Measurements from ENCODE around the gene SPACDR. TPM values are rescaled to one million over a fixed set of nuclear protein-coding genes. Genes with fewer than 3 reads are reported as not detected.

The SPACDR gene
- total RNA-seq, 5 donors from 2014 or later (not counting 1 experiment from before 2014, with no cell fraction given), result 1.3 to 4.0 (median 3.3) TPM

DNA sequence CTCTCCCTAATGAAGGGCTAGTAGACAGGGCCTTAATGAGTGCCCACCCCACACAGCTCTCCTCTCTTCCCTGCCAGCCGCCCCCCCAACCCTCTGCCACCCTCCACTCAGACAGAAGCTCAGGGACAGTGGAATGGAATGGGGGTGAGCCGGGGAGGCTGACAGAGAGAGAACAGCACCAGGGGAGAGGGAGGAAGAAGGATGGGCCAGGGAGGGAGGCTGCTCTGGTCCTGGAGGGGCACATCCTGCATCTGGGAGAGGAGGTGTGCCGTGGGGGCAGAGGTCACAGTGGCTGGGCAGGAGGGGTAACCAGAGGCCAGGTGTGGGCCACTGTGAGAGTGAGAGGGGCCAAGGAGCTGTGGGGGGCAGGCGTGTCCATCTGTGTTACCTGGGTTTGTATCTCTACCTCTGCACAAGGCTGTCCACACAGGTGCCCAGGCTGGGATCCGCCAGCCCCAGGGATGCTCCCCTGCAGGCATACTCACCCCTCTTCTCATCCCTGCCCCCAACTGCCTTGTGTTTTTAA is 22.1 kb upstream of the SPACDR start:
- peak overlapping the region in 1 of 3 donors; percentile 20 for H3K4me3 Mint-ChIP-seq
- no peak overlapping the region for H3K27ac ChIP-seq (ENCODE audit: low read length)
- peaks cover 5 to 27% of the 10 kb centered on the region in 2 experiments for H3K4me1 ChIP-seq (ENCODE audit: control insufficient read depth in 1 of 2, extremely low read depth in 1 of 2, insufficient read depth in 2 of 2, low read length in 2 of 2)
- CTCF ChIA-PET, result no interaction called here
- H3K4me3 ChIP-seq (ENCODE audit: control insufficient read depth in 1 of 2, extremely low read depth in 1 of 2, low read length in 1 of 2), result no peak overlapping the region
- 100% methylated on average over 3 of the region's 5 CpGs for WGBS (ENCODE audit: insufficient coverage)
- peaks cover 0 to 7% of the 10 kb centered on the region in 2 experiments for H3K27me3 ChIP-seq (replicated peaks in 1 of 2; ENCODE audit: control insufficient read depth in 2 of 2, extremely low read depth in 1 of 2, insufficient read depth in 2 of 2, low read length in 1 of 2)
- ATAC-seq (replicated peaks in 1 of 4), result no peak
- H3K4me1 Mint-ChIP-seq, result peaks cover 17 to 26% (median 23%) of the 10 kb centered on the region in 3 donors
- peak overlapping the region in 1 of 2 donors; percentile 19 for H3K27ac Mint-ChIP-seq
- no peaks in the 10 kb centered on the region for H3K36me3 ChIP-seq (ENCODE audit: control insufficient read depth in 2 of 2, extremely low read depth in 1 of 2, insufficient read depth in 1 of 2, low read length in 1 of 2)
- no peak for DNase-seq
- POLR2A ChIA-PET, result no interaction called here
- H3K27me3 Mint-ChIP-seq, result no peaks in the 10 kb centered on the region
- H3K36me3 Mint-ChIP-seq, result no peaks in the 10 kb centered on the region
- H3K9me3 ChIP-seq, result no peaks in the 10 kb centered on the region
- no peaks in the 10 kb centered on the region for H3K9me3 Mint-ChIP-seq

DNA sequence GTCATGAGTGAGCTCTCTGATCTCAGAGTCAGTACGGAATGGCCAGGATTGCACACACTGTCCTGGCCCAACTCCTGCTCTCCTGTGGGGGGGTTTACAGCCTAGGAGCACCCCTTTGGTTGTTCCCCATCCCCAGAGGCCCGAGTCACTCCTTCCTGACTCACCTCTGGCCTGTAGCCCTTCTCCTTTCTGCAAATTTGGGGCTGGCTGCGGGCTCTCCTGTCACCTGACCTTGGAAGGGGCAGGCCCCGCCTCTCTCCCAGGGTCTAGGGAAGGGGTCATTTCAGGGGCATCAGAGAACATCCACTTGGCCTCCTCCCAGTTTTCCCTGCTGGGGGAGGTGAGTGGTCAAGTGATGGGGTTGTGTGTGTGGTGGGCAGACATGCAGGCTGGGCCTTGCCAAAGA is 21.4 kb upstream of the SPACDR start:
- WGBS (ENCODE audit: insufficient coverage), result 100% methylated on average over 1 of the region's 4 CpGs
- H3K4me1 Mint-ChIP-seq, result peaks cover 17 to 26% (median 23%) of the 10 kb centered on the region in 3 donors
- DNase-seq (no peak), ATAC-seq (replicated peaks in 1 of 4) (no peak)
- CTCF ChIA-PET, result interaction anchor here in 1 of 2 donors (0.7 kb wide), 2 partner anchors 32 to 508 kb away, joined by 4 read pairs; no protein-coding TSS in a partner anchor
- Histone ChIP-seq H3K4me3 (ENCODE audit: control insufficient read depth in 1 of 2, extremely low read depth in 1 of 2, low read length in 1 of 2) (no peak overlapping the region), H3K27ac (ENCODE audit: low read length) (no peak overlapping the region), H3K36me3 (ENCODE audit: control insufficient read depth in 2 of 2, extremely low read depth in 1 of 2, insufficient read depth in 1 of 2, low read length in 1 of 2) (no peaks in the 10 kb centered on the region), H3K9me3 (no peaks in the 10 kb centered on the region), H3K27me3 (replicated peaks in 1 of 2; ENCODE audit: control insufficient read depth in 2 of 2, extremely low read depth in 1 of 2, insufficient read depth in 2 of 2, low read length in 1 of 2) (peaks cover 0 to 8% of the 10 kb centered on the region in 2 experiments), H3K4me1 (ENCODE audit: control insufficient read depth in 1 of 2, extremely low read depth in 1 of 2, insufficient read depth in 2 of 2, low read length in 2 of 2) (peaks cover 5 to 27% of the 10 kb centered on the region in 2 experiments)
- POLR2A ChIA-PET, result no interaction called here
- H3K9me3 Mint-ChIP-seq, result no peaks in the 10 kb centered on the region
- H3K36me3 Mint-ChIP-seq, result no peaks in the 10 kb centered on the region
- peak overlapping the region in 1 of 3 donors; percentile 20 for H3K4me3 Mint-ChIP-seq
- no peak overlapping the region for H3K27ac Mint-ChIP-seq
- H3K27me3 Mint-ChIP-seq, result no peaks in the 10 kb centered on the region

DNA sequence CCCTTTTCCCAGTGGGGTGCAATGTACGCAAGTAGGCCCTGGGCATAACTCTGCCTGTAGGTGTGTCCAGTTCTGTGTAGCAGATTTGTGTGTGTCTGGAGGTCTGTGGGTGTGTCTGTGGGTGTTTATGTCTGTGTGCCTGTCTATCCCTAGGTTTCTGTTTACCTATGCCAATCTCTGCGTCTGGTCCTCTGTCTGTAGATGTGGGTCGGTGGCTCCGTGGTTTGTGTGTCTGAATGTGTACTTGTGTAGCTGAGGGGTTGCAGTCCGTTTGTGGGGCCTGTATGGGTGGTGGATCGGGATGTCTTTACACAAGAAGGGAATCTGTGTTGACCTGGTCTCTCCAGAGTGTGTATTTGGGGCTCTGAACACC is 20.6 kb upstream of the SPACDR start:
- H3K27me3 ChIP-seq (replicated peaks in 1 of 2; ENCODE audit: control insufficient read depth in 2 of 2, extremely low read depth in 1 of 2, insufficient read depth in 2 of 2, low read length in 1 of 2), result peaks cover 0 to 3% of the 10 kb centered on the region in 2 experiments
- H3K36me3 Mint-ChIP-seq, result no peaks in the 10 kb centered on the region
- peaks cover 6 to 27% of the 10 kb centered on the region in 2 experiments for H3K4me1 ChIP-seq (ENCODE audit: control insufficient read depth in 1 of 2, extremely low read depth in 1 of 2, insufficient read depth in 2 of 2, low read length in 2 of 2)
- peaks cover 18 to 26% (median 26%) of the 10 kb centered on the region in 3 donors for H3K4me1 Mint-ChIP-seq
- 82% methylated on average over 5 of the region's 6 CpGs for WGBS (ENCODE audit: insufficient coverage)
- H3K27ac Mint-ChIP-seq, result peak overlapping the region; percentile 72 to 82
- H3K27ac ChIP-seq (ENCODE audit: low read length), result no peak overlapping the region
- H3K4me3 Mint-ChIP-seq, result peak overlapping the region; percentile 2 to 74 (median 52)
- H3K9me3 Mint-ChIP-seq, result no peaks in the 10 kb centered on the region
- DNase-seq (peak in 1 of 35 experiments; percentile 29), ATAC-seq (replicated peaks in 1 of 4) (no peak)
- CTCF ChIA-PET, result no interaction called here
- POLR2A ChIA-PET, result no interaction called here
- H3K36me3 ChIP-seq (ENCODE audit: control insufficient read depth in 2 of 2, extremely low read depth in 1 of 2, insufficient read depth in 1 of 2, low read length in 1 of 2), result no peaks in the 10 kb centered on the region
- no peaks in the 10 kb centered on the region for H3K9me3 ChIP-seq
- no peak overlapping the region for H3K4me3 ChIP-seq (ENCODE audit: control insufficient read depth in 1 of 2, extremely low read depth in 1 of 2, low read length in 1 of 2)
- no peaks in the 10 kb centered on the region for H3K27me3 Mint-ChIP-seq

DNA sequence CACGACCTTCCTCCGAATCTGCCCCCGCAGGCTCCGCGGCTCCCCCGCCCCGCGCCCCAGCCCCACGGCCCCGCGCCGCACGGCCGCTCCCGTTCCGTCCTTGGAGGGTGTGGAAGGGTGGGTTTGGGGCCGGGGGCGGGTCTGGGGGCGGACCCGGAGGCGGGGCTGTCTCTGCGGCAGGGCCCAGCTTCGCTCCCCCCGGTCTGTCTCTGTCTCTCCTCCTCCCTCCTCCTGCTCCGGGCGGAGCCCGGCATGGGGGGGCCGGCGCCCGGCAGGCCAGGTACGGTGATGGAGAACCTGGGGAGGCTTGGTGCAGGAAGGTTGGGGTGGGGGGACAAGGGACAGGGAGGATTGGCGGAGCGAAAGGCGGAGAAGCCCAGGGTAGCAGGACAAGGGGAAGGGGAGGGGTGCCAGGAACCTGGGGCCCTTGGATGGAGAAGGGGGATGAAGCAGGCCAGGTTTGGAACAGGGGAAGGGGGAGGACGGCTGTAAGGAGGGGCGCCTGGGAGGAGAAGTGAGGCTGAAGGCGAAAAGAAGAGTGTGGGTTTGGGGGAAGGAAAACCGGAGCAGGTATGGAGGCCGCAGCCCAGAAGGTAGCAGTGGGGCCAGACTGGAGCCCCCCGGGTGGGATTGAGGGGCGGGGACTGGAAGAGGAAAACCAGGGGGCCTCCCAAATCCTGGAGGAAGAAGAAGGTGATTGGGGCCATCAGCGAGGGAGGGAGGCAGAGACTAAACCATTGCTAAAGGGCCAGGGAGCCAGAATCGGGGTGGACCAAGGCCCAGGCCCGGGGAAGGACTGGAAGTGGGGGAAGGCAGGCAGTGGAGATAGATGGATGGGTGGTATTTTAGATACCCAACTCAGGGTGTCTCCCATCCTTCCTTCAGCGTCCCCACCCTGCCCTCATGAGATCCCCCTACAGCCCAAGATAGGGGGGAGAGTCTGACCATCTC is 19.9 kb upstream of the SPACDR start, which contains the start of gene NYAP1:
Gene NYAP1, plus strand, starts transcription at position 206 of the 951 bp plus-strand sequence. CDS start 1,385 bp downstream, outside the sequence.
- Histone ChIP-seq H3K27ac (ENCODE audit: low read length) (peak within 1 kb of the TSS; percentile 4), H3K27me3 (replicated peaks in 1 of 2; ENCODE audit: control insufficient read depth in 2 of 2, extremely low read depth in 1 of 2, insufficient read depth in 2 of 2, low read length in 1 of 2) (peaks cover 0 to 3% of the 10 kb centered on the region in 2 experiments), H3K9me3 (no peaks in the 10 kb centered on the region), H3K4me1 (ENCODE audit: control insufficient read depth in 1 of 2, extremely low read depth in 1 of 2, insufficient read depth in 2 of 2, low read length in 2 of 2) (peaks cover 10 to 29% of the 10 kb centered on the region in 2 experiments), H3K4me3 (ENCODE audit: control insufficient read depth in 1 of 2, extremely low read depth in 1 of 2, low read length in 1 of 2) (peak within 1 kb of the TSS; percentile 58 to 71), H3K36me3 (ENCODE audit: control insufficient read depth in 2 of 2, extremely low read depth in 1 of 2, insufficient read depth in 1 of 2, low read length in 1 of 2) (no peaks in the 10 kb centered on the region)
- Mint-ChIP-seq H3K27me3 (no peaks in the 10 kb centered on the region), H3K27ac (peak within 1 kb of the TSS; percentile 73 to 82), H3K9me3 (no peaks in the 10 kb centered on the region), H3K36me3 (no peaks in the 10 kb centered on the region), H3K4me1 (peaks cover 22 to 25% (median 24%) of the 10 kb centered on the region in 3 donors), H3K4me3 (peak within 1 kb of the TSS; percentile 79 to 86 (median 83))
- ATAC-seq (replicated peaks in 1 of 4) (peak; percentile 58 to 62 (median 60)), DNase-seq (peak in 32 of 35 experiments; percentile 28 to 77 (median 50))
- POLR2A ChIA-PET, result no interaction called here
- WGBS (ENCODE audit: insufficient coverage), result 86% methylated on average over 11 of the region's 45 CpGs
- CTCF ChIA-PET, result interaction anchor here (1.0 to 1.9 kb wide), 3 partner anchors 15 to 55 kb away, joined by 3 to 6 read pairs (median 6); partner anchors contain the start of gene AGFG2 (in 1 of the 2)

DNA sequence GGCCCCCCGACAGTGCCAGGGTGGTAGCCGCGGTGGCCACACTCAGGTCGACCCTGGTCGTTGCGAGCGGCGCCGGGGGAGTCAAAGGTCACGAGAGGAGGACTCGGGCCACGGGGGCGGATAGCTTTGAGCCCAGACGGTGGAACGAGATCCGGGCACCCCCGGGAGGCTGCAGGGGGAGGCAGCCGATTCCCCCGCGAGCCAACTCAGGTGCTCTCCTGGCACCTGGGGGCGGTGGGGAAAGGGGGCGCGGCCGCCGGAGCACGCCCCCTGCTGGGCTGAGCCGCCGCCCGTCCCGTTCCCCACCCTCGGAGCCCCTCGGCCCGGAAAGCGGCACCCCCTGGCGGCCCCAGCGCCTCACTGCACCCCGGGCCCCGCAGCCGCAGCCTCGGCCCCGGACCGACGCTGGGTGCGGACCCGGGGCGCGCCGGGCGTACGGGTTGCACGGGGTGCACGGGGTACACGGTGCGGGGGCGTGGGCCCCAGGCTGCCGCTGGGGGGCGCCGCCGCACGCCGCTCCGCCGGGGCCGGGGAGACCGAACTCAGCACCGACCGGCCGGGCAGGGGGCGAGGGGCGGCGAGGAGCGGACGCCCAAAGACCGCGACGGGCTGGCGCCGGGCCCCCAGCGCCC is 19.1 kb upstream of the SPACDR start:
- H3K4me3 ChIP-seq (ENCODE audit: control insufficient read depth in 1 of 2, extremely low read depth in 1 of 2, low read length in 1 of 2), result peak overlapping the region; percentile 58 to 71
- ATAC-seq (replicated peaks in 1 of 4) (peak; percentile 64 to 77 (median 66)), DNase-seq (peak; percentile 41 to 90 (median 73))
- Mint-ChIP-seq H3K27ac (peak overlapping the region; percentile 73 to 74), H3K4me1 (peaks cover 22 to 25% (median 24%) of the 10 kb centered on the region in 3 donors), H3K9me3 (no peaks in the 10 kb centered on the region), H3K4me3 (peak overlapping the region; percentile 79 to 86 (median 83)), H3K36me3 (no peaks in the 10 kb centered on the region), H3K27me3 (no peaks in the 10 kb centered on the region)
- CTCF ChIA-PET, result interaction anchor here (0.5 to 1.9 kb wide), 7 partner anchors 12 to 361 kb away, joined by 3 to 6 read pairs (median 5); partner anchors contain the start of gene AGFG2 (in 1 of the 2)
- WGBS (ENCODE audit: insufficient coverage), result under 1% methylated on average over 74 of the region's 79 CpGs
- POLR2A ChIA-PET, result no interaction called here
- H3K27ac ChIP-seq (ENCODE audit: low read length), result no peak overlapping the region
- H3K9me3 ChIP-seq, result no peaks in the 10 kb centered on the region
- H3K36me3 ChIP-seq (ENCODE audit: control insufficient read depth in 2 of 2, extremely low read depth in 1 of 2, insufficient read depth in 1 of 2, low read length in 1 of 2), result no peaks in the 10 kb centered on the region
- H3K4me1 ChIP-seq (ENCODE audit: control insufficient read depth in 1 of 2, extremely low read depth in 1 of 2, insufficient read depth in 2 of 2, low read length in 2 of 2), result peaks cover 10 to 29% of the 10 kb centered on the region in 2 experiments
- peaks cover 0 to 3% of the 10 kb centered on the region in 2 experiments for H3K27me3 ChIP-seq (replicated peaks in 1 of 2; ENCODE audit: control insufficient read depth in 2 of 2, extremely low read depth in 1 of 2, insufficient read depth in 2 of 2, low read length in 1 of 2)
